C4-2B (cell line): Measurements from ENCODE around the gene LRP1-AS.

Experiments
- H3K27ac ChIP-seq: fragments of 450-650 bp; 2 replicates; pipeline ENCODE4 v1.5.1; 2017
- ZFX ChIP-seq: fragments of 450-650 bp; IDR thresholded peaks from 2 replicates; pipeline ENCODE4 v1.6.1; 2017
- TF ChIP-seq, protein P1 (sequence below): fragments of 450-650 bp; conservative IDR thresholded peaks from 2 replicates; pipeline ENCODE4 v1.5.1; 2017; ENCODE audit warnings: mild to moderate bottlenecking

LRP1-AS gene

DNA sequence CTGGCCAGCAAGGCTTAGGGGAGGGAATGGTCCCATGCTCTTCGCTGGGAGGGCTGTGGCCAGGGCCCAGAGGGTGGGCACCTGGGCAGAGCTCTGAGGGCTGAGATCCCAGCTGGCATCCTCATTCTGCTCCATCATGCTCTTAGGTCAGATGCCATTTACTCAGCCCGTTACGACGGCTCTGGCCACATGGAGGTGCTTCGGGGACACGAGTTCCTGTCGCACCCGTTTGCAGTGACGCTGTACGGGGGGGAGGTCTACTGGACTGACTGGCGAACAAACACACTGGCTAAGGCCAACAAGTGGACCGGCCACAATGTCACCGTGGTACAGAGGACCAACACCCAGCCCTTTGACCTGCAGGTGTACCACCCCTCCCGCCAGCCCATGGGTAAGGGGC lies 30.8 kb upstream of the LRP1-AS start:
- H3K27ac ChIP-seq = no peak overlapping the region
- TF ChIP-seq, protein P1, sequence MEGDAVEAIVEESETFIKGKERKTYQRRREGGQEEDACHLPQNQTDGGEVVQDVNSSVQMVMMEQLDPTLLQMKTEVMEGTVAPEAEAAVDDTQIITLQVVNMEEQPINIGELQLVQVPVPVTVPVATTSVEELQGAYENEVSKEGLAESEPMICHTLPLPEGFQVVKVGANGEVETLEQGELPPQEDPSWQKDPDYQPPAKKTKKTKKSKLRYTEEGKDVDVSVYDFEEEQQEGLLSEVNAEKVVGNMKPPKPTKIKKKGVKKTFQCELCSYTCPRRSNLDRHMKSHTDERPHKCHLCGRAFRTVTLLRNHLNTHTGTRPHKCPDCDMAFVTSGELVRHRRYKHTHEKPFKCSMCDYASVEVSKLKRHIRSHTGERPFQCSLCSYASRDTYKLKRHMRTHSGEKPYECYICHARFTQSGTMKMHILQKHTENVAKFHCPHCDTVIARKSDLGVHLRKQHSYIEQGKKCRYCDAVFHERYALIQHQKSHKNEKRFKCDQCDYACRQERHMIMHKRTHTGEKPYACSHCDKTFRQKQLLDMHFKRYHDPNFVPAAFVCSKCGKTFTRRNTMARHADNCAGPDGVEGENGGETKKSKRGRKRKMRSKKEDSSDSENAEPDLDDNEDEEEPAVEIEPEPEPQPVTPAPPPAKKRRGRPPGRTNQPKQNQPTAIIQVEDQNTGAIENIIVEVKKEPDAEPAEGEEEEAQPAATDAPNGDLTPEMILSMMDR = no peak
- no peak for TF ChIP-seq ZFX

DNA sequence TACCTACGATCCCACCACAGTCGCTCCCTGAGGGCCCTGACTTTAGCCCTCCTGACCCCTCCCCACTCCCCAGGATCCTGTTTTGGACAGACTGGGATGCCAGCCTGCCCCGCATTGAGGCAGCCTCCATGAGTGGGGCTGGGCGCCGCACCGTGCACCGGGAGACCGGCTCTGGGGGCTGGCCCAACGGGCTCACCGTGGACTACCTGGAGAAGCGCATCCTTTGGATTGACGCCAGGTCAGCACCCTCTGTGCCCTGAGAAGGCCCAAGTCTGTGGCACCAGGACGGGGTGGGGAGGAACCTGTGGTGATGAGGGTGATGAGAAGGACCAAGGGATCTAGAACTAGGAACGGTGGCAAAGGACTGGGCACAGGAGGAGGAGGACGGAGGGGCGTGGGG lies 29.9 kb upstream of the LRP1-AS start:
- no peak overlapping the region for H3K27ac ChIP-seq
- no peak for TF ChIP-seq ZFX
- TF ChIP-seq, protein P1 = no peak

- H3K27ac ChIP-seq = no peak overlapping the region
- TF ChIP-seq, protein P1 = no peak
- TF ChIP-seq ZFX = no peak
Observed at GRCh38 chr12:57176846-57177245, 29.4 kb upstream of the LRP1-AS start.

DNA sequence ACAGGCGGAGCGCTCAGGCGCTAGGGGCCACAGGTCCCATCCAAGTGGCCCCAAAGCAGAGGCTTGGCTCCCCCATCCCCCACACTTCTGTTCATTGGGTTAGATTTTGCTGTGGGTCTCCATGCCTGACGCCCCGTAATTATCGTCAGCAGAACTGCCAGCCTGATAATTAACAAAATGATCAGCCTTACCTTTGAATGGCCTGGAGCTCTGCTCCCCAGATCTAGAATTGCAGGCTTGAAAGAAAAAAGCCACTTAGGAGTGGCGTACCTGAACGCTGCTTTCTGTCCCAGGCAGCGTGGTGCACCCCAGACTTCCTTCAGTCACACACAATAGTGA lies 28.7 kb upstream of the LRP1-AS start:
- TF ChIP-seq, protein P1 = peak; percentile 80
- no peak for TF ChIP-seq ZFX
- no peak overlapping the region for H3K27ac ChIP-seq

- no peak overlapping the region for H3K27ac ChIP-seq
- TF ChIP-seq, protein P1 = peak; percentile 97
- TF ChIP-seq ZFX = no peak
Observed at GRCh38 chr12:57175428-57176138, 28.2 kb upstream of the LRP1-AS start.

- H3K27ac ChIP-seq = no peak overlapping the region
- TF ChIP-seq, protein P1 = no peak
- no peak for TF ChIP-seq ZFX
Observed at GRCh38 chr12:57173683-57174082, 26.3 kb upstream of the LRP1-AS start.

- H3K27ac ChIP-seq = no peak overlapping the region
- TF ChIP-seq, protein P1 = peak; percentile 72
- no peak for TF ChIP-seq ZFX
Observed at GRCh38 chr12:57173089-57173488, 25.7 kb upstream of the LRP1-AS start.
